PC-9 (cell line): Measurements from ENCODE around the gene ADGRD1. TPM values are rescaled to one million over a fixed set of nuclear protein-coding genes. Genes with fewer than 3 reads are reported as not detected.

Experiments
- BruUV-seq: library from RNA; stranded (reverse); fragments of 400-500 nt; replicated peaks from 2 replicates; lab custom pipeline; 2021; lab: Mats Ljungman, UMichigan
- CTCF ChIA-PET: fragments of 300-600 bp; sonication (Branson Sonifier 250); formaldehyde crosslinking; loops from one replicate; lab custom pipeline; 2022; ENCODE audit warnings: antibody characterized with exemption; lab: Charles Lee
- POLR2A ChIA-PET: fragments of 300-600 bp; sonication (Branson Sonifier 250); formaldehyde crosslinking; loops from one replicate; lab custom pipeline; 2022; ENCODE audit warnings: antibody characterized with exemption; ENCODE audit not compliant: unreplicated experiment; lab: Charles Lee
- DNase-seq, 2 experiments: peaks; one replicate each; pipeline versions ENCODE4 v3.0.0 to v3.0.0-alpha.2; 2015 to 2022; ENCODE audit warnings: mixed read lengths in 1 of 2
- H2AFZ ChIP-seq: fragments of 200-600 bp; sonication (generic); 2 replicates; pipeline ENCODE4 v1.8.1; 2017; ENCODE audit warnings: antibody characterized with exemption
- H3F3A ChIP-seq: fragments of 200-600 bp; sonication (generic); 2 replicates; pipeline ENCODE4 v1.8.1; 2017; ENCODE audit warnings: antibody characterized with exemption, mild to moderate bottlenecking, low read depth; ENCODE audit not compliant: insufficient read depth
- H3K27ac ChIP-seq: fragments of 200-600 bp; sonication (generic); 2 replicates; pipeline ENCODE4 v1.6.1; 2016; ENCODE audit warnings: mixed run types
- H3K27me3 ChIP-seq: fragments of 200-600 bp; sonication (generic); 2 replicates; pipeline ENCODE4 v1.6.1; 2016; ENCODE audit warnings: low read depth, mixed run types; ENCODE audit not compliant: insufficient read depth
- H3K36me3 ChIP-seq: fragments of 200-600 bp; sonication (generic); 2 replicates; pipeline ENCODE4 v1.6.1; 2016; ENCODE audit warnings: low read depth, mixed run types
- H3K4me1 ChIP-seq: fragments of 200-600 bp; sonication (generic); replicated peaks from 2 replicates; pipeline ENCODE4 v1.6.1; 2016; ENCODE audit warnings: mixed run types; ENCODE audit not compliant: insufficient read depth
- H3K4me2 ChIP-seq: fragments of 200-600 bp; sonication (generic); 2 replicates; pipeline ENCODE4 v1.6.1; 2017; ENCODE audit warnings: mixed run types
- H3K4me3 ChIP-seq: fragments of 200-600 bp; sonication (generic); 2 replicates; pipeline ENCODE4 v1.6.1; 2016; ENCODE audit warnings: mixed run types
- H3K79me2 ChIP-seq: fragments of 200-600 bp; sonication (generic); 2 replicates; pipeline ENCODE4 v1.6.1; 2017; ENCODE audit warnings: low read depth, mixed run types
- H3K9me2 ChIP-seq: fragments of 200-600 bp; sonication (generic); 2 replicates; pipeline ENCODE4 v1.8.1; 2017; ENCODE audit warnings: mild to moderate bottlenecking; ENCODE audit not compliant: insufficient read depth
- H3K9me3 ChIP-seq: fragments of 200-600 bp; sonication (generic); 2 replicates; pipeline ENCODE4 v1.8.1; 2016; ENCODE audit warnings: low read depth; ENCODE audit not compliant: insufficient read depth
- H4K20me1 ChIP-seq: fragments of 200-600 bp; sonication (generic); 2 replicates; pipeline ENCODE4 v1.8.1; 2017; ENCODE audit not compliant: insufficient read depth
- EZH2 ChIP-seq: fragments of 200-600 bp; sonication (generic); IDR thresholded peaks from 2 replicates; pipeline ENCODE4 v1.8.0; 2017; ENCODE audit warnings: antibody characterized with exemption, low read depth
- intact Hi-C: fragments of 100-400 bp; cut with micrococcal nuclease; formaldehyde crosslinking; loops from one replicate; pipeline ENCODE4 v1.10.0; 2022; ENCODE audit not compliant: unreplicated experiment
- total RNA-seq: library from RNA; stranded (reverse); gene quantifications from 2 replicates; pipeline ENCODE4 v1.2.3, GENCODE V29; 2021
- TF ChIP-seq, protein P1 (sequence below): fragments of 200-600 bp; sonication (generic); conservative IDR thresholded peaks from 2 replicates; pipeline ENCODE4 v1.6.1; 2017; ENCODE audit warnings: mixed run types, antibody characterized with exemption, mild to moderate bottlenecking, moderate library complexity

Gene ADGRD1
- total RNA-seq, 1 experiment from 2014 or later, result not detected

DNA sequence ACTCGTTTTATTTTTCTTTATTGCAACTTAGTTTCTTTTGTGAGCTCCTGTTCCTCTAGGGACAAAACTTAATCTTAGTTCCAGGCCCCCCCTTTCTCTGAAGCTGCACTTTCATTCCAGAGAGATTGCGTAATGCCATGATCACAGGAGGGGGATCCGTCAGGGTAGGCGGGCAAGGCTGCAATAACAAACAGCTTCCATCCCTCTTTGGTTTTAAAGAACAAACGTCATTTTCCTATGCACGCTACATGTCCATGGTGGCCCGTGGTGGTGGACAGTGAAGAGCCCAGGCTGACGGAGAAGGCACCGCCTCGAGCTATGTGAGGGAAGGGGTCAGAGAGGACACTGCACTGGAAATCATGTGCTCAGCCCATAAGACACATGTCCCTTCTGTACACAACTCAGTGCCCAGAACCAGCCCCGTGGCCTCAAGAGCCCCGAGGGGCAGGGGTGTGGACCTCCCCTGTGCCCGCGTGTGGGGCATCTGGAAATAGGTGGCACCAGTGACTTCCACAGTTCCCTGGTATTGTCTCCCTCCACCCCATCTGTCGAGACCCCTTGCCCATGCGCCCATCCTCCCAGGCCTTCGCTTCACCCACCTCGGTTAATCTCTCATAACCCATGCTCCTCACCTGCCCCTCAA lies 161.4 kb downstream of the ADGRD1 start:
- Histone ChIP-seq H3K79me2 (no peaks in the 10 kb centered on the region), H3K4me3 (no peak overlapping the region), H3K27me3 (peaks cover 73% of the 10 kb centered on the region), H4K20me1 (no peaks in the 10 kb centered on the region), H3K9me3 (no peaks in the 10 kb centered on the region), H3K36me3 (no peaks in the 10 kb centered on the region), H3F3A (no peaks in the 10 kb centered on the region), H3K4me1 (no peaks in the 10 kb centered on the region), H3K27ac (no peak overlapping the region), H2AFZ (no peak overlapping the region), H3K9me2 (no peaks in the 10 kb centered on the region), H3K4me2 (no peak overlapping the region)
- CTCF ChIA-PET, result no interaction called here
- no TSS peak for BruUV-seq
- TF ChIP-seq EZH2, result no peak
- TF ChIP-seq, protein P1, sequence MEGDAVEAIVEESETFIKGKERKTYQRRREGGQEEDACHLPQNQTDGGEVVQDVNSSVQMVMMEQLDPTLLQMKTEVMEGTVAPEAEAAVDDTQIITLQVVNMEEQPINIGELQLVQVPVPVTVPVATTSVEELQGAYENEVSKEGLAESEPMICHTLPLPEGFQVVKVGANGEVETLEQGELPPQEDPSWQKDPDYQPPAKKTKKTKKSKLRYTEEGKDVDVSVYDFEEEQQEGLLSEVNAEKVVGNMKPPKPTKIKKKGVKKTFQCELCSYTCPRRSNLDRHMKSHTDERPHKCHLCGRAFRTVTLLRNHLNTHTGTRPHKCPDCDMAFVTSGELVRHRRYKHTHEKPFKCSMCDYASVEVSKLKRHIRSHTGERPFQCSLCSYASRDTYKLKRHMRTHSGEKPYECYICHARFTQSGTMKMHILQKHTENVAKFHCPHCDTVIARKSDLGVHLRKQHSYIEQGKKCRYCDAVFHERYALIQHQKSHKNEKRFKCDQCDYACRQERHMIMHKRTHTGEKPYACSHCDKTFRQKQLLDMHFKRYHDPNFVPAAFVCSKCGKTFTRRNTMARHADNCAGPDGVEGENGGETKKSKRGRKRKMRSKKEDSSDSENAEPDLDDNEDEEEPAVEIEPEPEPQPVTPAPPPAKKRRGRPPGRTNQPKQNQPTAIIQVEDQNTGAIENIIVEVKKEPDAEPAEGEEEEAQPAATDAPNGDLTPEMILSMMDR, result no peak
- DNase-seq, result no peak
- intact Hi-C loops, result no loop called here
- POLR2A ChIA-PET, result no interaction called here

DNA sequence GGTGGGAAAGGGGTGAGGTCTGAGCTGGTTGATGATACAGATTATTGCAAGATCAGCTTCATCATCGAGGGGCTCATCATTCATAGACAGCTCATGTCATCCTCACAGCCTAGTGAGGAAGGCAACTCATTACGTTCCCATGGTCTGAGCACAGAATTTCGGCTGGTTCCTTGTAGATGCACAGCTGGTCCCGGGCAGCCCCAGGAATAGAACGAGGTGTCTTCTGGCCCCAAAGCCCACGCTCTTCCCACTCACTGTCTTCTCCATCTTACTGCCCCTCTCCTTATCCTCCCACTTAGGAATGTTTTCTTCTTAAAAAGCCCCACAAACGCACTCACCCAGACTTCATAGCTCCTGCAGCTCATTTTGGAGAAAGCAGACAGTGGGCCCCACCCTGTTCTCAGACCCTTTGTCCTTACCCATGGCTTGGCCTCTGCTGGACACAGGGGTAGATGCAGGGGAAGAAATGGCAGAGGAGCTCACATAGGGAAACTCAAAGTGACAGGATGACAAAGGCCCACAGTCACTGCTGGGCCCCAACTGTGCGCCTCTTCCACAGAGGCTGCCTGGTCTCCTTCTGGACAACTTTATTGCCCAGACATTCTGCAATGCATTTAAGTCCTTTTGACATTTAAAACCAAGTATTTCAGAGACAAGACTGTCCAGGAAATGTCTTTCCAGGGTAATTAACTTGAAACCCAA lies 162.2 kb downstream of the ADGRD1 start:
- Histone ChIP-seq H2AFZ (no peak overlapping the region), H3K4me1 (no peaks in the 10 kb centered on the region), H3K79me2 (no peaks in the 10 kb centered on the region), H3F3A (no peaks in the 10 kb centered on the region), H3K4me3 (no peak overlapping the region), H4K20me1 (no peaks in the 10 kb centered on the region), H3K27me3 (peaks cover 79% of the 10 kb centered on the region), H3K9me2 (no peaks in the 10 kb centered on the region), H3K36me3 (no peaks in the 10 kb centered on the region), H3K9me3 (no peaks in the 10 kb centered on the region), H3K4me2 (no peak overlapping the region), H3K27ac (no peak overlapping the region)
- CTCF ChIA-PET, result no interaction called here
- TF ChIP-seq EZH2, result no peak
- TF ChIP-seq, protein P1, result no peak
- intact Hi-C loops, result no loop called here
- DNase-seq, result no peak
- POLR2A ChIA-PET, result no interaction called here
- no TSS peak for BruUV-seq

DNA sequence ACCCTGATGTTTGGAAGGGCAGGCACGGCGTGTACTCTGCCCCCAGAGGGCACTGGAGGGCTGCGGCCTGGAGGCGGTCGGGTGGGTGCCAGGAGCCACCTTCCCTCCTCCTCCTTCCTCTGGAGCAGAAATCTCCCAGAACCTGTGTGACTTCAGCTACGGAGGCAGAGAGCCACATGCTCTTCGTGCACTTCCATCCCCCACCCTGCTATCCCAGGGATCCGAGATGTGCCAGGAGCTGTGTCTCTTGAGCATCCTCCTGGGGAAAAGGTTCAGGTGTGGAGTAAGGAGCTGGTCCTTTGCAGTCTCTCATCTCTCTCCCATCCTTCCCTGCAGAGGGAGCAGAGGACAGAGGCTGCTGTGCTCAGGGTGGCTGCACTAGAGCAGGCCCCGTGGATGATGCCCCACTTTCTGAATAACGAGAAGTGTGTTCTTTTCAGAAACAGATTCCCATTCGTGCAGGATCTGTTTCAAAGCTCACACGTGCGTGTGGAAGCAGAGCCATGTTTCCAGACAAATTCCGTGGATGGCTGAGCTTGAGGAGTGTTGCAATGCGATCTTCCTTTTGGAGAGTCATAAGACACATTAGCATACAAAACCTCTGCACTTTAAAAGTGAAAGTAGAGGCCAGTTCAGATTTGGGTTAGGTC lies 162.9 kb downstream of the ADGRD1 start:
- ChIA-PET CTCF (no interaction called here), POLR2A (no interaction called here)

More for the DNA sequence above, 162.9 kb downstream of the ADGRD1 start:
- no peak for TF ChIP-seq EZH2
- no peak for DNase-seq
- no peaks in the 10 kb centered on the region for H3K36me3 ChIP-seq
- no TSS peak for BruUV-seq
- H3K27ac ChIP-seq, result no peak overlapping the region
- H3K79me2 ChIP-seq, result no peaks in the 10 kb centered on the region
- H3K4me3 ChIP-seq, result no peak overlapping the region
- H3K9me2 ChIP-seq, result no peaks in the 10 kb centered on the region
- no peaks in the 10 kb centered on the region for H3F3A ChIP-seq
- no peaks in the 10 kb centered on the region for H3K4me1 ChIP-seq
- no peaks in the 10 kb centered on the region for H4K20me1 ChIP-seq
- intact Hi-C loops, result no loop called here
- no peak overlapping the region for H2AFZ ChIP-seq
- no peaks in the 10 kb centered on the region for H3K9me3 ChIP-seq
- H3K27me3 ChIP-seq, result peaks cover 80% of the 10 kb centered on the region
- no peak overlapping the region for H3K4me2 ChIP-seq
